GM12864 (cell line): Measurements from ENCODE around the gene IFI30.

Source experiments
- DNase-seq: peaks from one replicate; pipeline ENCODE4 v3.0.0-alpha.2; 2011; ENCODE audit warnings: low read depth
- H3K4me3 ChIP-seq: 2 replicates; pipeline ENCODE4 v1.5.1; 2011; ENCODE audit warnings: mild to moderate bottlenecking, low read depth, low read length, control low read depth
- TF ChIP-seq, protein P1 (sequence below): IDR thresholded peaks from 2 replicates; pipeline ENCODE4 v1.5.1; 2011; ENCODE audit warnings: low read depth, mild to moderate bottlenecking, moderate library complexity, low read length, control low read depth, inconsistent platforms; ENCODE audit errors: missing control alignments

IFI30 gene

DNA sequence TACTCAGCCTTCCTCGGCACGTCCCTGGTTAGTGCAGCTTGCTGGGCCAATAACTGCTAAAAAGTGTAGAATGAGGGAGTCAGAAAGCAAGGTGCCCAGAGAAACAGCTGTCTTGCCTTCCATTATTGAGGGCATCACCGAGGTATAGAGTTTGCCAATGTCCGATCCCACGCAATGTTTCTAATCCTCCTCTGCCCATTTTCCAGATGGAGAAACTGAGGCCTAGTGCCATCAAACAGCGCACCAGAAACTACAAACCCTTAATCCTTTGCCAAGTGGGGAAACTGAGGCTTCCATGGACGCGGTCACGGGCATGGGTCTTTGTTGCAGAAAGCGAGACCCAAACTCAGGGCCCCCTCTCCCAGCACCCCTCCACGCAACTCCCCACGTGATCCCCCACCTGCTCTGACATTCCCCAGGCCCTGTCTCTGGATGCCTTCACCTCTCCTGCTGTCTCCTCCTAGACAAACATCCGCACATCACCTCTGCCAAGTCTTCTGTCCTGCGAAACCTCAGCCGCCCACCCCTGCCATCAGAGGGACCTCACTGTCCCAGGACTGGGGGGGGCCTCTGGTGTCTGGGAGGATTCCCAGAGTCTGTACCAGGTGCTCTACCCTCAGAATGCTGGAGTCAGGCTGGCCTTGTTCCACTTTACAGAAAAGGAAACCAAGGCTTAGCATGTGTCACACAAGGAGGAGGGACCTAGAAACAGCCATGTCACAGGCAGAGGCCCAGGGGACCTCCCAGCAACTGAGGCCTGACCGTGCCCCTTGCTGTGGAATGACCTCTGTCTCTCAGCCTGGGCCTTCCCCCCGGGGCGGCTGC is 53.6 kb downstream of the IFI30 start:
- TF ChIP-seq, protein P1, sequence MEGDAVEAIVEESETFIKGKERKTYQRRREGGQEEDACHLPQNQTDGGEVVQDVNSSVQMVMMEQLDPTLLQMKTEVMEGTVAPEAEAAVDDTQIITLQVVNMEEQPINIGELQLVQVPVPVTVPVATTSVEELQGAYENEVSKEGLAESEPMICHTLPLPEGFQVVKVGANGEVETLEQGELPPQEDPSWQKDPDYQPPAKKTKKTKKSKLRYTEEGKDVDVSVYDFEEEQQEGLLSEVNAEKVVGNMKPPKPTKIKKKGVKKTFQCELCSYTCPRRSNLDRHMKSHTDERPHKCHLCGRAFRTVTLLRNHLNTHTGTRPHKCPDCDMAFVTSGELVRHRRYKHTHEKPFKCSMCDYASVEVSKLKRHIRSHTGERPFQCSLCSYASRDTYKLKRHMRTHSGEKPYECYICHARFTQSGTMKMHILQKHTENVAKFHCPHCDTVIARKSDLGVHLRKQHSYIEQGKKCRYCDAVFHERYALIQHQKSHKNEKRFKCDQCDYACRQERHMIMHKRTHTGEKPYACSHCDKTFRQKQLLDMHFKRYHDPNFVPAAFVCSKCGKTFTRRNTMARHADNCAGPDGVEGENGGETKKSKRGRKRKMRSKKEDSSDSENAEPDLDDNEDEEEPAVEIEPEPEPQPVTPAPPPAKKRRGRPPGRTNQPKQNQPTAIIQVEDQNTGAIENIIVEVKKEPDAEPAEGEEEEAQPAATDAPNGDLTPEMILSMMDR = no peak
- H3K4me3 ChIP-seq = no peak overlapping the region
- DNase-seq = no peak
